Stimulated activated CD4-positive, alpha-beta T cell treated with anti-CD3 and anti-CD28 coated beads, Interleukin-12 subunit alpha, Interleukin-12 subunit beta, amount 100 ng/mL, for 24 hours (primary cell): ENCODE measurements around the gene INPP4B.

Source experiments
- DNase-seq, 2 experiments: peaks; one replicate each; pipeline ENCODE4 v3.0.0-alpha.2; 2020; ENCODE audit warnings: low read depth in 2 of 2

The INPP4B gene

DNA sequence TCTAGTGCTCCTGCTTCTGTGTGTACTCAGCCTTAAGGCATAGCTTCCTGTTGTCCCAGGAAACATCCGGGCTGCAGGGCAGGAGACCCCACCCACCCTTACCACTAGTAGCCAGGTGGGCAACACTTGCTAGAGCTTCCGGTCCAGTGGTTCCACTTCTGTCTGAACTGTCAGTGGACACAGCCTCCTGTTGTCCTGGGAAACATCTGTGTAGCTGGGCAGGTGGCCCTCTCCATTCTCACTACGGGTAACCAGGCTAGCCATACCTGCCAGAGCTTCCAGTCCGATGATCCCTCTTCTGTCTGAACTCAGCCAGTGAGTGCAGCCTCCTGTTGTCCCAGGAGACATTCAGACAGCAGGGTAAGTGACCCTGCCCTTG is 372.2 kb downstream of the INPP4B start:
- no peak for DNase-seq

- DNase-seq = no peak
These were observed 372.7 kb downstream of the INPP4B start for GRCh38 chr4:142473218-142473959.

GRCh38 chr4:142467088-142467487 is 379.0 kb downstream of the INPP4B start:
- DNase-seq = no peak

DNA sequence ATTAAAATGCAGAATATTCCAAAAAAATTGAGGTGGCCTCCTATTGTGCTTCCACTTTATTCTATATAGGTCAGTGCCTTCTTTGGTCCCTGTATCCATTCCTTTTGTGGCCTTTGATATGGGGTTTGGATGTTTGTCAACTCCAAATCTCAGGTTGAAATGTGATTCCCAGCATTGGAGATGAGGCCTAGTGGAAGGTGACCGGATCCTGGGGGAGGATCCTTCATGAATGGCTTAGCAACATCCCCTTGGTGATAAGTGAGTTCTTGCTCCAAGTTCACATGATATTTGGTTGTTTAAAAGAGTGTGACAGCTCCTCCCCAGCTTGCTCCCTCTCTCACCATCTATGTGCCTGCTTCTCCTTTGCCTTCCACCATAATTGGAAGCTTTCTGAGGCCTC is 380.6 kb downstream of the INPP4B start:
- DNase-seq = no peak

- DNase-seq = no peak
These were observed 382.9 kb downstream of the INPP4B start for GRCh38 chr4:142463206-142463605.

DNA sequence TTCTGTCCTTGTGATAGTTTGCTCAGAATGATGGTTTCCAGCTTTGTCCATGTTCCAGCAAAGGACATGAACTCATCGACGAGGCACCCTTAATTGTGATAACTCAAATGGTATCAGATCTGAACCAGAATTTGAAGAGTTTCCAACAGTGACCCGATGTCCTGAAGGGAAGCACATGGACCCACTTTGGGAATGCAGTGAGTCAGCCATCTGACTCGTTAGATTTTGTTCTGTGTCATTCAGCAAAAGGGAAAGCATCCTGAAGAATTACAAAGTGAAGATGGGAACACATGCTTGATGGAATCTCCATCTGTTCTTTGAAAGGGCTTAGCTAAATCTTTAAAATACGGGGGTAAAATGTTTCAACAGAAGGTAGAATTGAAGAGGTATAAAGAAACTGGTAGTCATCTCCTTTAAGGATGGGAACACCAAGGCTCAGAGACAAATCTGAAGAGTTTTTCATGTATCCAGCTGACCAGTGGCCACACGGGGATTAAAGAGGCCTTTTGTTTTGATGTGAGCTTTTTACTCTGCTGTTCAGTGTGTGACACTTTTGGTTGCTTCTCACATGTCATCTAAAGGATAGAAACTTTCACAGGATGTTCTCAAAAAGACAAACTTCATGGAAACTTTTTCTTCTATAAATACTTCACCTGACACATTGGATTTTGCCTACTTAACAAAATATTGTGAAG is 393.8 kb downstream of the INPP4B start:
- no peak for DNase-seq

GRCh38 chr4:142449771-142450373 is 396.2 kb downstream of the INPP4B start:
- no peak for DNase-seq

- DNase-seq = no peak
These were observed 399.1 kb downstream of the INPP4B start for GRCh38 chr4:142447009-142447408.

- no peak for DNase-seq
These were observed 402.6 kb downstream of the INPP4B start for GRCh38 chr4:142443469-142443868.

DNA sequence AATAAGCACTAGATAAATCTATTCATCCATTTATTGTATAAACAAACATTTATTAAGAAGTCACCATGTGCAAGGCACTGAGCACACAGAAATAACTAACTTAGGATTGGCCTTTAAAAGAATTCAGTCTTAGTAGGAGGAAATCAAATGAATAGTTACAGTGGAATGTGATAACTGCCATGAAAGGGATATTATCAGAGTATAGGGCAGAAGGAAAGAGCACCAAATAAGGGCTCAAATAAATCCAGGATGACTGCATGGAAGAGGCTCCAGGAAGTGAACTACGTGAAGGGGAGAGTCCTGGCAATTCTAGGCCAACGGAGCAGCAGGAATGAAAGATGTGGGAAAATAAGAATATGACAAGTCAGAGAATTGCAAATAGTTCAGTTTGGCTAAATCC is 406.0 kb downstream of the INPP4B start:
- DNase-seq = no peak

GRCh38 chr4:142435599-142436235 is 410.4 kb downstream of the INPP4B start:
- DNase-seq = no peak

DNA sequence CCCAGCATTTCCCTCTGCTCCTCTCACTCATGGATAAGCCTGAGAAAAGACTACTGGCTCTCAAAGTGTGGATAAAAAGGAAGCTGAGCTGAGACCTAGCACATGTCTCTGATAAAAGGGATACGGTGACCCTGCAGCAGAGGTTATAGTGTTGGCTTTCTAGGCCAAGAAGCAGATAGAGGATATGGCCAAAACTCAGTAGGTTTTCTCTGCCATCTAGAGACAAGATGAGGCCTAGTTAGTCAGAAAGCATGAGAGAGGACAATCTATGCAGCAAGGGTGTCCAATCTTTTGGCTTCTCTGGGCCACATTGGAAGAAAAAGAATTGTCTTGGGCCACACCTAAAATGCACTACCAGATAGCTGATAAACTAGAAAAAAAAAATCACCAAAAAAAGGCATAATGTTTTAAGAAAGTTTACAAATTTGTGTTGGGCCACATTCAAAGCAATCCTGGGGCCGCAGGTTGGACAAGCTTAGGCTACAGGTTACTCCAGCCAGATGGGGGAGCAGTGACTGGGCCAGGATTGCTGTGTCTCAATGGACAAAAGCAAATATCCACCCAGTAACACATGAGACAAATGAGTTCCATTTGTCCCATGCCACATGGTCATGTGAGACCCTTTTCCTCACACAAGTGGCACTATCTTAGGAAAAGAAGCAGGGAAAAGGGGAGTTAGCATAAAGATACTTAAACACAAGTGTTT is 411.4 kb downstream of the INPP4B start:
- DNase-seq = no peak

GRCh38 chr4:142428715-142429114 is 417.4 kb downstream of the INPP4B start:
- no peak for DNase-seq

GRCh38 chr4:142427456-142427855 is 418.6 kb downstream of the INPP4B start:
- DNase-seq = no peak

DNA sequence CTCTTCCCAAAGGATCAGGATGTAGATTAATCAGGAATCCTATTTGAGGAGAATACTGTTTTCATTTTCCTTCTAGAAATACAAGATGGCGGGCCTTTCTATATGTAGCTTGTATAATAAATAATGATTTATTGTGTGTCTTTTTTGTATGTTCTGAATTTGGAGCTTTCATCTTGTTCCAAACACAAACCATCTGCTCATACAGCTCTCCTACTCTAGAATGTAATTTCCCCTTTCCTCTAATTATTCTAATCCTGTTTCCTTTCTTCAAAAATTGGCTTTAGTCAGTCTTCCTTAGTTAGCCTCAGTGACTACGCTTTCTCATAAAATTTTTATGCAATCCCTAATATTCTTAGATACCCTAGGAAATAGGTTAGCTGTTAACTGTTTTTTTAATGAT is 422.2 kb downstream of the INPP4B start:
- DNase-seq = no peak

DNA sequence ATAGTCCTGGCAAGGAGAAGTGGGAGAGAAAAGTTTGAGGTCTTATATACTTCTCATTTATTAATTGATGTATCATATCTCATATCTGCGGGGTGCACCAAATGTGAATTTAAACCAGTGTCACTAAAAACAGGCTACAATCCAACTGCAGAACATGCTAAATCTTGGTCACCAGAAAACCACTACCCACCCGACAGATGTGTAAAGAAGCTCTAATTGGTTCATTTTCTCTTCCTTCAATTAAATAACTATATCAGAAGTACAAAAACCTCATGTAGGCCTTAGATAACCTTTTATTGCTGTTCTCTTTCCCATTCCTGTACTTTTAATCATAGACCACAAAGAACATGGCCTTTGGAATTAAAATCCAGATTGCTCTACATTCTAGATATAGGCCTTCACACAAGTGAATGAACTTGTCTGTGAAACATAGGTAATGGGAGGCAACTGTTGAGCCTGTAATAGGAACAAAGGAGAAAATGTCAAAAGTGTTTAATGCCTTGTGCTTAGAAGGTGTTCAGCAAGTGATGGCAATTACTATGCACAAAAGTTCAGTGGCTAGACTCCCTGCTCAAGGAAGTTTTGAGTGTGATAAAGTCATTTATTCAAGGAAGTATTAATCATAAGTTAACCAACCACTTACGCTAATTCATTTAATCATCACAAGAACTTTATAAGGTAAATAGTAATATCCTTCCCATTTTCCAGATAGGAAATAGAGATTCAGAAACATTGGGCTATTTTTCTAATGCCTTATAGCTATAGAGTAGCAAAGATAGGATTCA is 425.6 kb downstream of the INPP4B start:
- no peak for DNase-seq

GRCh38 chr4:142419712-142420111 is 426.4 kb downstream of the INPP4B start:
- DNase-seq = no peak

- no peak for DNase-seq
These were observed 427.4 kb downstream of the INPP4B start for GRCh38 chr4:142418697-142419096.

DNA sequence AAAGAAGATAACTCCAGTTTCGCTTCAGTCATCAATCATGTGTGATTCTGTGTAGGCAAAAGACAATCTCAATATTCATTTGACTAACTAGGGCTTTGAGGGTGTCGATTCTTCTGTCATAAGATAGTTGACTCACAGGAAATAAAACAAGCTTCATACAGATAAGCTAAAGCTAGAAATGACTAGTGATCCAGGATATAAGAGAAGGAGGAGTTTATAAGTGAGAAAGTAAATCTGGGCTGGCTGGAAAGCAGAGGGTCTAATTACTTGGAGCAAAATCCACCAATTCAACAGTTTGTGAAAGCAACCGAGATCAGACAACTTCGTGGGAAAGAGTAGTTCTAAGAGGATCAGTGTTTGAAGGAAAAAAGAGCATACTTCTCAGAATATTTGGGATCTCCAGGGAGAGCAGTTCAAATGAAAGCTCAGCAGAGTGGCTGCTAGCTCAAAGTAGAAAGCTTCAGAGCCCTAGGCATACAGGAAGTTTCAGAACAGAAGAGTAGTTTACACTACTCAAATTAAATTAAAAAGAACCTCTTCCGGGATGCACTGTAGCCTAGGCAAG is 429.3 kb downstream of the INPP4B start:
- DNase-seq = no peak

- no peak for DNase-seq
These were observed 430.0 kb downstream of the INPP4B start for GRCh38 chr4:142416121-142416520.
